ENCODE results near the gene FAM3D. TPM values are rescaled to one million over a fixed set of nuclear protein-coding genes. Genes with fewer than 3 reads are reported as not detected.
A peak's percentile ranks its signal among the peaks of the same experiment; 100 is the strongest.
"Not testable (repeated sequence)": the region's sequence is repeated elsewhere in the genome, so short reads cannot be mapped to it uniquely, and the experiment has no call there.

Gene FAM3D
- total and polyA plus RNA-seq, 2 donors = 2.1 to 6.5 TPM

DNA sequence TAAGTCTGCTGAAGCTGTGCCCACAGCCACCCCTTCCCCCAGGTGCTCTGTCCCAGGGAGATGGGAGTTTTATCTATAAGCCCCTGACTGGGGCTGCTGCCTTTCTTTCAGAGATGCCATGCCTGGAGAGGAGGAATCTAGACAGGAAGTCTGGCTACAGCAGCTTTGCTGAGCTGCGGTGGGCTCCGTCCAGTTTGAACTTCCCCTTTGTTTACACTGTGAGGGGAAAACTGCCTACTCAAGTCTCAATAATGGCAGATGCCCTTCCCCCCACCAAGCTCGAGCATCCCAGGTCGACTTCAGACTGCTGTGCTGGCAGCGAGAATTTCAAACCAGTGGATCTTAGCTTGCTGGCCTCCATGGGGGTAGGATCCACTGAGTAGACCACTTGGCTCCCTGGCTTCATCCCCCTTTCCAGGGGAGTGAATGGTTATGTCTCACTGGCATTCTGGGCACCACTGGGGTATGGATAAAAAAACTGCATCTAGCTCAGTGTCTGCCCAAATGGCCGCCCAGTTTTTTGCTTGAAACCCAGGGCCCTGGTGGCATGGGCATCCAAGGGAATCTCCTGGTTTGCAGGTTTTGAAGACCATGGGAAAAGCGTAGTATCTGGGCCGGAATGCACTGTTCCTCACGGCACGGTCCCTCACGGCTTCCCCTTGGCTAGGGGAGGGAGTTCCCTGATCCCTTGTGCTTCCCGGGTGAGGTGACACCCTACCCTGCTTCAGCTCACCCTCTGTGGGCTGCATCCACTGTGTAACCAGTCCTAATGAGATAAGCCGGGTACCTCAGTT lies 11.8 kb upstream of the FAM3D start:
- WGBS = 72% methylated on average over 13 of the region's 13 CpGs
- H3K4me3 ChIP-seq (ENCODE audit: low read depth, low read length); H3K36me3 ChIP-seq (ENCODE audit: insufficient read depth); DNase-seq (ENCODE audit: extremely low spot score); H3K4me1 ChIP-seq (ENCODE audit: insufficient read depth); H3K27ac ChIP-seq (ENCODE audit: low read depth): not testable (repeated sequence)

DNA sequence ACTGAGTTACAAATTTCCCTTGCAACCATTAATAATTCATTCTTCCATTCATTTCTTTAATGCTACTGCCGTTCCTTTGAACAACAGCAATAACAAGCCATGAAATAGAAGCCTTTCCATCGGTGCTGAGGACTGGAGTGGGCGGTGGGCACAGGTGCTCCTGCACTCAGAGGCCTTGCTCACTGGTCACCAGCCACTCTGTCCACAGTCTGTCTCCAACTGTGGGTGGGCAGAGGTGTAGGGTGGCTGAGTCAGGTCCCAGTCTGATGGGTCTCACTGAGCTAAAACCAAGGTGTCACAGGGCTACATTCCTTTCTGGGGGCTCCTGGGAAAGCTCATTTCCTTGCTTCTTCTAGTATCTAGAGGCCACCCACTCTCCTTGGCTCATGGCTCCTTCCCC lies 6.3 kb upstream of the FAM3D start:
- no peak overlapping the region for H3K27ac ChIP-seq (ENCODE audit: low read depth)
- no peak for DNase-seq (ENCODE audit: extremely low spot score)
- 87% methylated on average over 3 of the region's 3 CpGs for WGBS
- H3K4me3 ChIP-seq (ENCODE audit: low read depth, low read length) = no peak overlapping the region
- H3K4me1 ChIP-seq (ENCODE audit: insufficient read depth) = no peaks in the 10 kb centered on the region
- no peaks in the 10 kb centered on the region for H3K36me3 ChIP-seq (ENCODE audit: insufficient read depth)

DNA sequence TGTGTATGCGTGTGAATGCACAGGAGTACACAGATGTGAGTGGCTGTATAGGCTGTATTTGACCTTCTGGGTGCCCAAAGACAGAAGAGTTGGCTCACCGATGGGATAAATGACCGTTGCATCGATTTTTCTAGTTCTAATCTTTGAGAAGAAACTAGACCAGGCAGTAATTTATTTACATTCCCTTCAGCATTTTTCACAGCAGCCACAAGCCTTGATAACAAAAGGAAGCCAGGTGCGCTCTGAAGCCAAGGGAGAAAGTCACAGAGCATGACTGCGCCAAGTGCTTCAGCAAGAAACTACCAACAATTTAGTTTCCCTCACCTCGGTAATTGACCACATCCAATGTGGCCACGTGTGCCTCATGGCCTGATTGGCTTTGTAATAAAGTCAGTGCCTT lies 5.9 kb upstream of the FAM3D start:
- no peaks in the 10 kb centered on the region for H3K36me3 ChIP-seq (ENCODE audit: insufficient read depth)
- WGBS = 87% methylated on average over 8 of the region's 8 CpGs
- DNase-seq (ENCODE audit: extremely low spot score) = no peak
- no peak overlapping the region for H3K4me3 ChIP-seq (ENCODE audit: low read depth, low read length)
- no peaks in the 10 kb centered on the region for H3K4me1 ChIP-seq (ENCODE audit: insufficient read depth)
- H3K27ac ChIP-seq (ENCODE audit: low read depth) = no peak overlapping the region

DNA sequence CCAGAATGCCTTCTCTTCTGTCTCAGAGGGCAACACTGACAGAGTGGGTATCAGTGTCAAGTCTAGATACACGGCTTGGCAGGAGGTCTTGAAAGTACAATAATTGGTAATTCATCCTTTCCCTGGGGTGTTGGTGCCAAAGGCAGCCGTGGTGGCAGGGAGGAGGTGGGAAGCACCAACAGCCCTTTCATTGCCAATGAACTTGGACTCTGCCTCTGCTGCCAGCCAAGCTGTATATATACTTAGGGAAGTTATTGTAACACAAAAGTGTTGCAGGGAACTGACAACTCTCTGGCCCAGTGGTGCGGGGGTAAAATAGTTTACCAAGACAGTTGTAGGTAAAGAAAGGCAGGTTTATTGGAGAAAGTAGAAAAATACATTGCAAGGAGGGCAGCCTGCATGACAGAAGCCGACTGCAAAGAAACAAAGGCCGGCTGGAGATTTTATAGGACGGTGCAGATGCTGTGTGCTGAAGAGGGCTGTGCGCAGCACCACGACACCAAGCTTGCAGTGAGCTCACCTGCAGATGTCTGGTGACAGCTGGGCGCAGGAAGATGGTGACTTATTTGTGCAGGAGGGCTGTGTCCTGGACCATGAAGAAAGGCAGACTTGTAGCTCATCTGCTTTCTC lies 4.0 kb upstream of the FAM3D start:
- no peak for DNase-seq (ENCODE audit: extremely low spot score)
- H3K4me3 ChIP-seq (ENCODE audit: low read depth, low read length) = no peak overlapping the region
- no peak overlapping the region for H3K27ac ChIP-seq (ENCODE audit: low read depth)
- 55% methylated on average over 9 of the region's 9 CpGs for WGBS
- H3K4me1 ChIP-seq (ENCODE audit: insufficient read depth) = no peaks in the 10 kb centered on the region
- no peaks in the 10 kb centered on the region for H3K36me3 ChIP-seq (ENCODE audit: insufficient read depth)

DNA sequence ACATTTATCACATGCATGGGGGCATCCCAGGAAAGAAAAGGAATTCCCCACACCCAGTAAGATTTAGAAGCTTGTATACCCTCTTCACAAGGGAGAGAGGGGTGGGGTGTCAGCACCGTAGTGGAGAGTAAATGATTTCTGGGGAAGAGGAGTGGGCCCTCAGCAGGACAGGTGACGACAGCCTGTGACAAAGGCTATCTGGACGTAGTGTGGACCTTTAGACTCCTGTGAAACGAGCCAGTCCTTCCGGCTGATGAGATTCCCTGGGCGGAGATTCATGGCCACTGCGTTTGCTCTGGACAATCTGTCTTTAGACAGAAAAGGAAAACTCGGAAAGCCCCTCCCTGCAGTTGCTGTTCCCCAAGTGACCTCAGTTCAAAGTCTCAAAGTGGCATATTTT lies 1.7 kb upstream of the FAM3D start:
- no peak overlapping the region for H3K4me3 ChIP-seq (ENCODE audit: low read depth, low read length)
- no peak for DNase-seq (ENCODE audit: extremely low spot score)
- no peaks in the 10 kb centered on the region for H3K4me1 ChIP-seq (ENCODE audit: insufficient read depth)
- WGBS = 79% methylated on average over 8 of the region's 8 CpGs
- H3K36me3 ChIP-seq (ENCODE audit: insufficient read depth) = no peaks in the 10 kb centered on the region
- H3K27ac ChIP-seq (ENCODE audit: low read depth) = no peak overlapping the region

DNA sequence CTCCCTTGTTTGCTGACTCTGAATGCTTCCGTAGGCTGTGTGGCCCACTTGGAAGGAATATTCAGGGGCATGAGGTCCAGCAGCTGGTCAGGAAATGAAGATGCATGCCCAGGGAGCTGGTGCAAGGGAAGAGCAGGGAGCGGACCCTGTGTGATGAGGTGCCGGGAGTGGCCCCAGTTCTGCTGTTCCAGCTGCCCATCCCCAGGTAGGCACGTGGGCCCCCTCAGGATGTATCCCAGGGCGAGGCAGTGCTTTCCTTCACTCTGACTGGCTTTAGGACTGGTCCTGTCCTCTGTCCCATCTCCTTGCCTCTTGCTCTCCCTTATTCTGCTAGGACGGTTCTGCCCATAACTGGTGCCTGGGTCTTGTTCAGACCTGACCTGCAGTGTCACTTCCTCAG lies 1.1 kb upstream of the FAM3D start:
- 80% methylated on average over 6 of the region's 6 CpGs for WGBS
- DNase-seq (ENCODE audit: extremely low spot score) = no peak
- Histone ChIP-seq H3K4me3 (ENCODE audit: low read depth, low read length) (no peak overlapping the region), H3K4me1 (ENCODE audit: insufficient read depth) (no peaks in the 10 kb centered on the region), H3K36me3 (ENCODE audit: insufficient read depth) (no peaks in the 10 kb centered on the region), H3K27ac (ENCODE audit: low read depth) (no peak overlapping the region)

DNA sequence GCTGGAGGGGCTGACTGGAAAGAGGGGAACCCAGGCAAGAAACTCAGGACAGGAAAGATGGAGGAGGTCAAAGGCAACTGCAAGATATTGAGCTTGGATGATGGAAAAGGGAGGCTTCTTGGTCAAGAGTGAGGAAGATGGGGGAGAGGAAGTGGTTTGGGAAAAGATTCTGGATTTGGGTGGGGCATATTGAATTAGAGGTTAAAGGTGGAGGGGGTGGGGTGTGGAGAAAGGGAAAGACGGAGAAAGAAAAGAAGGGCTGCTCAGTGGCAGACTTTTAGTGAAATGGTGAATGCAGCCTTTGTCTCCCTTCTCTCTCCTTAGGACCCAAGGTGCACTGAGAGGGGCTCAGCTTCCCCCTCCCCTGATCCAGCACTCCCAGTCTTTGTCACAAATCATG lies 655 bp upstream of the FAM3D start:
- Histone ChIP-seq H3K4me1 (ENCODE audit: insufficient read depth) (no peaks in the 10 kb centered on the region), H3K4me3 (ENCODE audit: low read depth, low read length) (no peak overlapping the region), H3K27ac (ENCODE audit: low read depth) (no peak overlapping the region), H3K36me3 (ENCODE audit: insufficient read depth) (no peaks in the 10 kb centered on the region)
- 65% methylated on average over 1 of the region's 1 CpG for WGBS
- no peak for DNase-seq (ENCODE audit: extremely low spot score)

DNA sequence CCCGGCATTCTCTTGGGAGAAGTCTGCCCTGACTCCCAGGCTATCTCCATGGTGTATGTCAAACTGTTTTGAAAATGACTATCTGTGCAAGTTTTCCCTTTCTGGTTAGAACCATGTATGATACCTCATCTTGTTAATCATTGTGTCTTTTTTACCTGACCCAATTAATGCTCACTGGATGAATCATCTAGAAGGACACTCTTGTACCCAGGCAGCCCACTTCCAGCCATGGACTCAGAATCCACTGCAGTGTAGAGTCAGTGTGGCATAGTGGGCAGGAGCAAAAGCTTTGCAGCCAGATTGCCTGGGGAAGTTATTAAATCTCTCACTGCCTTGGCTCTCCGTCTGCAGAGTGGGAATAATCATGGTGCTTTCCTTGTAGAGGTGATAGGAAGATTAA lies 1.2 kb downstream of the FAM3D start:
- H3K4me1 ChIP-seq (ENCODE audit: insufficient read depth) = no peaks in the 10 kb centered on the region
- 85% methylated on average over 2 of the region's 2 CpGs for WGBS
- no peak overlapping the region for H3K27ac ChIP-seq (ENCODE audit: low read depth)
- no peak for DNase-seq (ENCODE audit: extremely low spot score)
- no peaks in the 10 kb centered on the region for H3K36me3 ChIP-seq (ENCODE audit: insufficient read depth)
- H3K4me3 ChIP-seq (ENCODE audit: low read depth, low read length) = no peak overlapping the region

DNA sequence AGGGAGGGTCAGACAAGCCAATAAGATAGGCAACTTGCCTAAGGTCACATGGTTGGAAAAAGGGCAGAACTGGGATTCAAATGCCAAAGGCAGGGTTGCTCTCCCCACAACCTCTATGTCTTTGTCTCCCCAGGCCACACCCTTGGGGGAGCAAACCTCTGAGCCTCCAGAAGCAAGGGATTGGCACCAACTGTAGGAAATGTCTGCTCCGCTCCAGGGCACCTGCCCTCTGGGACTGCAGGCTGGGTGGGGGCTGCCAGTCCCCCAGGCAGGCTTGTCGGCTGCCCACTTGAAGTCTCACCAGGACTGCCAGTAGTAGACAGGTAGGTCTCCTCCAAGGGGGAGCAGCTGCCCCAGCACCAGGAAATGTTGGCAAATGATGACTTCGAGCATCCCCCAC lies 2.0 kb downstream of the FAM3D start:
- H3K4me3 ChIP-seq (ENCODE audit: low read depth, low read length) = no peak overlapping the region
- no peak overlapping the region for H3K27ac ChIP-seq (ENCODE audit: low read depth)
- WGBS = 93% methylated on average over 3 of the region's 3 CpGs
- H3K36me3 ChIP-seq (ENCODE audit: insufficient read depth) = no peaks in the 10 kb centered on the region
- no peak for DNase-seq (ENCODE audit: extremely low spot score)
- no peaks in the 10 kb centered on the region for H3K4me1 ChIP-seq (ENCODE audit: insufficient read depth)

DNA sequence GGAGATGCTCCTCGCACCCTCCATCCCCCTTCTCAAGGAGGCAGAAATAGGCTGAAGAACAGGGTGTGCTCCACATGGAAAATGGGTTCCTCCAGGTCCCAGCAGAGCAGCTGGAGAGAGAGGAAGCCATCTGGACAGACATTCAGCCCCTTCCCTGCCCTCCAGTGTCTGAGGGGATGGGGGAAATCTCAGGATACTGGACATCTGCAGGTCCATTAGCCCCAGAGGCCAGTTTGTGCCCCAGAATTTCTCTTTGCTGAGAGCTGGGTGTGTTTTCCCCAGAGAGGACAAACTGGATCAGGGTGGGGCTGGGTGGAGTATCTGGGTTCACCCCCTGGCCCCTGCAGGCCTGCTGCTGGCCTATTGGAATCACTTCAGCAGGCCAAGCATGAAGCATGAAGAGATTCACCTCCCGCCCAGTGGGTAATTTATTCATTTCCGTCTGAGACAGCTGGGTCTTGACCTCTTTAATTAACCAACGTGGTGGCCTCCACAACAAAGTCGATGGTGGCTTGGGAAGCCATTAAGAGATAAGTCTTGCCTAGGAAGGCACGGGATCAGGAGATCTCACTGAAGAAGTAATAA lies 4.6 kb downstream of the FAM3D start:
- H3K4me3 ChIP-seq (ENCODE audit: low read depth, low read length) = no peak overlapping the region
- H3K27ac ChIP-seq (ENCODE audit: low read depth) = no peak overlapping the region
- WGBS = 69% methylated on average over 6 of the region's 6 CpGs
- no peak for DNase-seq (ENCODE audit: extremely low spot score)
- H3K36me3 ChIP-seq (ENCODE audit: insufficient read depth) = no peaks in the 10 kb centered on the region
- H3K4me1 ChIP-seq (ENCODE audit: insufficient read depth) = no peaks in the 10 kb centered on the region

DNA sequence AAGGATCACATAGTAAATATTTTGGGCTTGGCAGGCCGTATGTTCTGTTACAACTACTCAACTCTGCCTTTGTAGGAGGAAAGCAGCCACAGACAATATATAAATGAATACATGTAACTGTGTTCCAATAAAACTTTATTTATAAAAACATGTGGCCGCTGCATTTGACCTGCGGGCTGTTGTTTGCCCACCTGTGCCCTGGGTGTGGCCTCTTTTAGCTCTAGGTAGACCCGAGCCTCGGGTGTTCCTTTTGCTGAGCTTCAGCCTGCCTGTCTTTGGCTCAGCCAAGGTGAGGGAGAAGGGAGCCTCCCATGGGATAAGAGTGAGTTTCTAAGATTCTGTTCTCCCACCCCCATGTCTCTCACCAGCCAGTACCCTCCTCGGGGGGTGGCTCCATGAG lies 5.6 kb downstream of the FAM3D start:
- Histone ChIP-seq H3K4me3 (ENCODE audit: low read depth, low read length) (no peak overlapping the region), H3K36me3 (ENCODE audit: insufficient read depth) (no peaks in the 10 kb centered on the region), H3K27ac (ENCODE audit: low read depth) (no peak overlapping the region), H3K4me1 (ENCODE audit: insufficient read depth) (no peaks in the 10 kb centered on the region)
- 76% methylated on average over 6 of the region's 6 CpGs for WGBS
- DNase-seq (ENCODE audit: extremely low spot score) = no peak

DNA sequence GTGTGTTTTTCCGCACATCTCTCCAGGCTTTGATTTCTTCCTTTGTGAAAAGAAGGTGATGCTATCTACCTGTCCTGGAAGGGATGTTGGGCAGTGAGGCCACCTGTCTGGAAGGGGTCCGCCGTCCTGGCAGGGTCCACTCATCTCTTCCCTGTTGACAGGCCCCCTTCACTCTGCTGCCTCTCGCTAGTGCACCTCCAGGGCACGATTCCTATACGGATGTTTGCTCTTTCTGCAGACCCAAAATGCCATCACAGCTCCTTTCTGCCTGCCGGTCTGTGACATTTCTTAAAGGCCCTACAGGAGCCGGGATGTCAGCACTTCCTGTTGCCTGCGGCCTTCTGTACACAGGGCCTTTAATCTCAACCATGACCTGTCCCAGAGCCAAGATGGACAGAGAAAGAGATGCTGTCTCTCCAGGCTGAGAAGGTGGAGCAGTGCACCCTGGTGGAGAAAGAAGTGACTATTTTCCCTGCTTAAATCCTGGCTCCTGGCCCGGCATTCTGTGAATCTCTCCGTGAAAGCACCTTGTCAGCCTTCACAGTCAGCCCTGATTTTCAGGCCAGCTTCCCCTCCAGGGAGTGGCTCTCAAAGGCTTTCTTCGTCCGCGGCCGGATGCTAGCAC lies 7.4 kb downstream of the FAM3D start:
- DNase-seq (ENCODE audit: extremely low spot score) = no peak
- H3K4me1 ChIP-seq (ENCODE audit: insufficient read depth) = no peaks in the 10 kb centered on the region
- no peak overlapping the region for H3K4me3 ChIP-seq (ENCODE audit: low read depth, low read length)
- no peaks in the 10 kb centered on the region for H3K36me3 ChIP-seq (ENCODE audit: insufficient read depth)
- 62% methylated on average over 15 of the region's 15 CpGs for WGBS
- H3K27ac ChIP-seq (ENCODE audit: low read depth) = no peak overlapping the region

DNA sequence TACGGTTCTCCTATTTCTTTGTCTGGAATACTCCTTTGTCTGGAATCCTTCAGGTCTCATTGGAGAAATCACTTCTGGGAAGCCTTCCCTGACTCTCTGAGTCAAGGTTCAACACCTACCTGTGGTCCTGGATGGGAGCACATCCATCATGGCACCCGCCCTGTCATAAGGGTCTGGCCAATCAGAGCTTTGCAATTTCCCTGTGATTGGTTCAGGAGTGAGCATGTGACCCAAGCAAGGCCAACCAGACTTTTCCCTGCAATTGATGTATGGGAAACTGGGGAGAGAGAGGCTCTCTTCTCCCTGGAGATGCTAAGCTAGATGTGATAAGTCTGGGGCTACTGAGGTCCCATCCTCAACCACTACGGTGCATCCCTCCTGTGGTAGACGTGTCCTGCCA lies 8.1 kb downstream of the FAM3D start:
- Histone ChIP-seq H3K4me3 (ENCODE audit: low read depth, low read length) (no peak overlapping the region), H3K36me3 (ENCODE audit: insufficient read depth) (no peaks in the 10 kb centered on the region), H3K4me1 (ENCODE audit: insufficient read depth) (no peaks in the 10 kb centered on the region), H3K27ac (ENCODE audit: low read depth) (no peak overlapping the region)
- no peak for DNase-seq (ENCODE audit: extremely low spot score)
- WGBS = 95% methylated on average over 4 of the region's 4 CpGs

DNA sequence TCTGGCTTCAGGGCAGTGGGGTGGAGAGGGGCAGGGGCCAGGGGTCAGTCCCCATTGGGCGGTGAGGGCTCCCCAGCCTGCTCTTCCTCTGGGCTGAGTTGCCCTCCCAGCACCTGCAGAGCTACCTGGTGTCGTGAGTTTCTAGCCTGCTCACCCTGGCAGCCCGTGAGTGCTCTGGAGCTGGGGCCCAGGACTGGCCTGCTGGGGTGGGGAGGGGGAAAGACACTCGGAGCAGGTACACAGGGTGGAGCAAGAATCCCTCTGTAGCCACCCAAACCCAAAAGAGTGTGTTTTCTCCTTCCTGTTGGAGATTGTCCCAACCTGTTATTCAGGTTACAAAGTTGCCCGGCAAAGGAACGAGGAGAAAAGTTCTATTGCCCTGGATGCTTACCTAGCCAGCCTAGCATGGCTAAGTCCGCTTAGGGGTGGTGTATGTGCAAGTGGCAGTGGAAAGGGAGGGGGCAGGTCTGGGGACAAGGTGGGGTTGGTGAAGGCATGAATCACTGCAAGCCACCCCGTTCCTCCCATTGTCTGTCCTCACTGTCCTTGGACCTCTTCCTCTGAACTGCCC lies 8.9 kb downstream of the FAM3D start:
- no peak overlapping the region for H3K27ac ChIP-seq (ENCODE audit: low read depth)
- 75% methylated on average over 8 of the region's 8 CpGs for WGBS
- H3K36me3 ChIP-seq (ENCODE audit: insufficient read depth) = no peaks in the 10 kb centered on the region
- H3K4me3 ChIP-seq (ENCODE audit: low read depth, low read length) = no peak overlapping the region
- no peaks in the 10 kb centered on the region for H3K4me1 ChIP-seq (ENCODE audit: insufficient read depth)
- DNase-seq (ENCODE audit: extremely low spot score) = peak; percentile 54
